Measurements from ENCODE around the gene PLG. TPM values are rescaled to one million over a fixed set of nuclear protein-coding genes. Genes with fewer than 3 reads are reported as not detected.
"Not testable (repeated sequence)": the region's sequence is repeated elsewhere in the genome, so short reads cannot be mapped to it uniquely, and the experiment has no call there.

PLG gene
- total and polyA plus RNA-seq, 2 of the 4 experiments (the other 2 are of a cell fraction), result not detected

GRCh38 chr6:160695025-160695424 lies 7.0 kb upstream of the PLG start:
- BruUV-seq (replicated peaks), result not testable (repeated sequence)

DNA sequence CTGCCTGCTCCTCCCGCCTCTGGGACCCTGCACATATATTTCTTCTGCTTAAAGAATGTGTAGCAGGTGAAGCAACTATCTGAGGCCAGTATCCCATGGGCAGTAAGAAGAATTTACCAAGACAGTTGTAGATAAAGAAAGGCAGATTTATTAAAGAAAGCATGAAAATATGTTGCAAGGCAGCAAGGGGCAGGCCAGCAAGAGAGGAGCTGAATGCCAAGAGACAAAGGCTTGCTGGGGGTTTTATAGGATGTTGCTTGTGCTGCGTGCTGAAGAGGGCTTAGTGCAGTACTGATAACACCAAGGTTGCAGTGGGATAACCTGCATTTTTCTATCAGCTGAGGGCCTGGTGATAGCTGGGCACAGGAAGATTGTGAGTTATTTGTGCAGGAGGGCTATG lies 6.4 kb upstream of the PLG start:
- intact Hi-C loops (cut with micrococcal nuclease); H3K9me1 ChIP-seq (ENCODE audit: insufficient read depth, low read length); H4K5ac ChIP-seq (ENCODE audit: low read depth, low read length); POLR2A ChIA-PET (ENCODE audit: unreplicated experiment); CTCF ChIA-PET; H3K4me3 ChIP-seq (ENCODE audit: insufficient read depth, low read depth, low read length); H2AFZ ChIP-seq (replicated peaks; ENCODE audit: low read length, poor library complexity); H3K36me3 ChIP-seq (ENCODE audit: control insufficient read depth, insufficient read depth, low read length); H3K27me3 ChIP-seq (ENCODE audit: control insufficient read depth, insufficient read depth, low read length); H2BK5ac ChIP-seq (ENCODE audit: low read depth, low read length, poor library complexity, severe bottlenecking); H2AK5ac ChIP-seq (ENCODE audit: low read depth, low read length); H2BK120ac ChIP-seq (ENCODE audit: low read depth, low read length); H2BK15ac ChIP-seq (ENCODE audit: low read depth, low read length); H3K23ac ChIP-seq (ENCODE audit: low read depth, low read length); H4K20me1 ChIP-seq (ENCODE audit: insufficient read depth, low read length); H3K56ac ChIP-seq (ENCODE audit: extremely low read depth, insufficient read depth, low read length); in situ Hi-C loops (cut with MboI; ENCODE audit: low sequenced_read_pairs); H3K4ac ChIP-seq (ENCODE audit: low read depth, low read length); DNase-seq; H4K91ac ChIP-seq (ENCODE audit: insufficient read depth, low read depth, low read length); H3K14ac ChIP-seq (replicated peaks; ENCODE audit: low read depth, low read length); H3K27ac ChIP-seq (ENCODE audit: insufficient read depth, low read length); H3K9ac ChIP-seq (ENCODE audit: low read depth, low read length); H3K4me2 ChIP-seq (ENCODE audit: low read depth, low read length); ATAC-seq (ENCODE audit: low read depth); H4K8ac ChIP-seq (ENCODE audit: low read depth in 2 of 2, low read length in 2 of 2); dilution Hi-C loops (cut with HindIII; ENCODE audit: low sequenced_read_pairs, unreplicated experiment); H3K4me1 ChIP-seq (ENCODE audit: control insufficient read depth, insufficient read depth, low read length); BruUV-seq (replicated peaks); H3K79me1 ChIP-seq (ENCODE audit: low read depth in 1 of 2, low read length in 2 of 2); H2AK9ac ChIP-seq (replicated peaks; ENCODE audit: low read depth, low read length, poor library complexity); H2BK20ac ChIP-seq (ENCODE audit: low read depth, low read length); H3K18ac ChIP-seq (ENCODE audit: low read depth, low read length): not testable (repeated sequence)
- peaks cover 22% of the 10 kb centered on the region for H3K9me3 ChIP-seq (ENCODE audit: control insufficient read depth, insufficient read depth, low read length)
- WGBS, 2 experiments (ENCODE audit: extremely low coverage in 2 of 2, insufficient read length in 1 of 2), result no CpG with 5 or more reads among the region's 2 CpGs

More at GRCh38 chr6:160695025-160695424, 7.0 kb upstream of the PLG start:
- H3K9ac ChIP-seq (ENCODE audit: low read depth, low read length); intact Hi-C loops (cut with micrococcal nuclease); H4K5ac ChIP-seq (ENCODE audit: low read depth, low read length); H2BK120ac ChIP-seq (ENCODE audit: low read depth, low read length); H2AFZ ChIP-seq (replicated peaks; ENCODE audit: low read length, poor library complexity); H3K27me3 ChIP-seq (ENCODE audit: control insufficient read depth, insufficient read depth, low read length); H3K9me1 ChIP-seq (ENCODE audit: insufficient read depth, low read length); H2AK9ac ChIP-seq (replicated peaks; ENCODE audit: low read depth, low read length, poor library complexity); H3K4me2 ChIP-seq (ENCODE audit: low read depth, low read length); dilution Hi-C loops (cut with HindIII; ENCODE audit: low sequenced_read_pairs, unreplicated experiment); H3K23ac ChIP-seq (ENCODE audit: low read depth, low read length); H3K4me3 ChIP-seq (ENCODE audit: insufficient read depth, low read depth, low read length); H2BK20ac ChIP-seq (ENCODE audit: low read depth, low read length); CTCF ChIA-PET; H4K91ac ChIP-seq (ENCODE audit: insufficient read depth, low read depth, low read length); in situ Hi-C loops (cut with MboI; ENCODE audit: low sequenced_read_pairs); H2BK5ac ChIP-seq (ENCODE audit: low read depth, low read length, poor library complexity, severe bottlenecking); H3K79me1 ChIP-seq (ENCODE audit: low read depth in 1 of 2, low read length in 2 of 2); ATAC-seq (ENCODE audit: low read depth); H3K4ac ChIP-seq (ENCODE audit: low read depth, low read length); POLR2A ChIA-PET (ENCODE audit: unreplicated experiment); H3K14ac ChIP-seq (replicated peaks; ENCODE audit: low read depth, low read length); H3K36me3 ChIP-seq (ENCODE audit: control insufficient read depth, insufficient read depth, low read length); H3K27ac ChIP-seq (ENCODE audit: insufficient read depth, low read length); H4K20me1 ChIP-seq (ENCODE audit: insufficient read depth, low read length); H3K4me1 ChIP-seq (ENCODE audit: control insufficient read depth, insufficient read depth, low read length); H4K8ac ChIP-seq (ENCODE audit: low read depth in 2 of 2, low read length in 2 of 2); H3K18ac ChIP-seq (ENCODE audit: low read depth, low read length); H2AK5ac ChIP-seq (ENCODE audit: low read depth, low read length); H2BK15ac ChIP-seq (ENCODE audit: low read depth, low read length); H3K56ac ChIP-seq (ENCODE audit: extremely low read depth, insufficient read depth, low read length): not testable (repeated sequence)
- peak; percentile 57 for DNase-seq
- peaks cover 23% of the 10 kb centered on the region for H3K9me3 ChIP-seq (ENCODE audit: control insufficient read depth, insufficient read depth, low read length)

Measured in IMR-90 (cell line).